ENCODE measurements around the gene FBXW8. TPM values are rescaled to one million over a fixed set of nuclear protein-coding genes. Genes with fewer than 3 reads are reported as not detected.

The FBXW8 gene
- total and polyA plus RNA-seq, 2 donors (not counting 1 experiment from before 2014, with no cell fraction given) = 11.7 to 20.9 TPM

- TF ChIP-seq EZH2 (IDR thresholded peaks at IDR 0.05; ENCODE audit: low read length, missing control alignments) (no peak), CTCF (conservative IDR thresholded peaks at IDR 0.05 in 1 of 2, IDR thresholded peaks at IDR 0.05 in 1 of 2; ENCODE audit: low read depth in 1 of 2, low read length in 2 of 2) (no peak)
- Histone ChIP-seq H3K9me3 (ENCODE audit: control insufficient read depth, insufficient read depth, low read depth, low read length) (no peaks in the 10 kb centered on the region), H2AFZ (ENCODE audit: low read length) (no peak overlapping the region), H3K4me2 (ENCODE audit: extremely low read depth, insufficient read depth, low read length) (no peak overlapping the region), H3K27ac (ENCODE audit: insufficient read depth, low read length) (no peak overlapping the region), H3K9ac (ENCODE audit: insufficient read depth, low read length) (no peak overlapping the region), H3K4me3 (replicated peaks in 1 of 4; ENCODE audit: control extremely low read depth in 1 of 4, insufficient read depth in 1 of 4, low read depth in 3 of 4, low read length in 4 of 4) (no peak overlapping the region), H3K27me3 (ENCODE audit: control insufficient read depth, insufficient read depth, low read length) (no peaks in the 10 kb centered on the region), H3K4me1 (ENCODE audit: control insufficient read depth, extremely low read depth, insufficient read depth, low read length) (no peaks in the 10 kb centered on the region), H3K36me3 (ENCODE audit: control insufficient read depth, insufficient read depth, low read length) (no peaks in the 10 kb centered on the region), H3K79me2 (ENCODE audit: control insufficient read depth, insufficient read depth, low read length) (no peaks in the 10 kb centered on the region), H4K20me1 (ENCODE audit: control insufficient read depth, extremely low read depth, insufficient read depth, low read length) (no peaks in the 10 kb centered on the region)
- DNase-seq (ENCODE audit: low read depth in 2 of 2) = no peak
These were observed 85.3 kb downstream of the FBXW8 start for GRCh38 chr12:116996093-116996492.

- no peak overlapping the region for H3K27ac ChIP-seq (ENCODE audit: insufficient read depth, low read length)
- H4K20me1 ChIP-seq (ENCODE audit: control insufficient read depth, extremely low read depth, insufficient read depth, low read length) = no peaks in the 10 kb centered on the region
- H3K9me3 ChIP-seq (ENCODE audit: control insufficient read depth, insufficient read depth, low read depth, low read length) = no peaks in the 10 kb centered on the region
- no peaks in the 10 kb centered on the region for H3K79me2 ChIP-seq (ENCODE audit: control insufficient read depth, insufficient read depth, low read length)
- H2AFZ ChIP-seq (ENCODE audit: low read length) = no peak overlapping the region
- no peak for TF ChIP-seq CTCF (conservative IDR thresholded peaks at IDR 0.05 in 1 of 2, IDR thresholded peaks at IDR 0.05 in 1 of 2; ENCODE audit: low read depth in 1 of 2, low read length in 2 of 2)
- no peak for TF ChIP-seq EZH2 (IDR thresholded peaks at IDR 0.05; ENCODE audit: low read length, missing control alignments)
- H3K9ac ChIP-seq (ENCODE audit: insufficient read depth, low read length) = no peak overlapping the region
- H3K36me3 ChIP-seq (ENCODE audit: control insufficient read depth, insufficient read depth, low read length) = no peaks in the 10 kb centered on the region
- DNase-seq (ENCODE audit: low read depth in 2 of 2) = peak in 1 of 2 donors; percentile 64
- no peaks in the 10 kb centered on the region for H3K4me1 ChIP-seq (ENCODE audit: control insufficient read depth, extremely low read depth, insufficient read depth, low read length)
- H3K27me3 ChIP-seq (ENCODE audit: control insufficient read depth, insufficient read depth, low read length) = no peaks in the 10 kb centered on the region
- H3K4me3 ChIP-seq (replicated peaks in 1 of 4; ENCODE audit: control extremely low read depth in 1 of 4, insufficient read depth in 1 of 4, low read depth in 3 of 4, low read length in 4 of 4) = no peak overlapping the region
- H3K4me2 ChIP-seq (ENCODE audit: extremely low read depth, insufficient read depth, low read length) = no peak overlapping the region
These were observed 85.9 kb downstream of the FBXW8 start for GRCh38 chr12:116996621-116997020.

GRCh38 chr12:116999066-116999465, 88.3 kb downstream of the FBXW8 start:
- Histone ChIP-seq H3K9me3 (ENCODE audit: control insufficient read depth, insufficient read depth, low read depth, low read length) (no peaks in the 10 kb centered on the region), H3K4me3 (replicated peaks in 1 of 4; ENCODE audit: control extremely low read depth in 1 of 4, insufficient read depth in 1 of 4, low read depth in 3 of 4, low read length in 4 of 4) (no peak overlapping the region), H3K4me2 (ENCODE audit: extremely low read depth, insufficient read depth, low read length) (no peak overlapping the region), H2AFZ (ENCODE audit: low read length) (no peak overlapping the region), H3K27ac (ENCODE audit: insufficient read depth, low read length) (no peak overlapping the region), H3K36me3 (ENCODE audit: control insufficient read depth, insufficient read depth, low read length) (no peaks in the 10 kb centered on the region), H3K27me3 (ENCODE audit: control insufficient read depth, insufficient read depth, low read length) (no peaks in the 10 kb centered on the region), H3K9ac (ENCODE audit: insufficient read depth, low read length) (no peak overlapping the region), H3K4me1 (ENCODE audit: control insufficient read depth, extremely low read depth, insufficient read depth, low read length) (no peaks in the 10 kb centered on the region), H3K79me2 (ENCODE audit: control insufficient read depth, insufficient read depth, low read length) (no peaks in the 10 kb centered on the region), H4K20me1 (ENCODE audit: control insufficient read depth, extremely low read depth, insufficient read depth, low read length) (no peaks in the 10 kb centered on the region)
- no peak for TF ChIP-seq EZH2 (IDR thresholded peaks at IDR 0.05; ENCODE audit: low read length, missing control alignments)
- no peak for TF ChIP-seq CTCF (conservative IDR thresholded peaks at IDR 0.05 in 1 of 2, IDR thresholded peaks at IDR 0.05 in 1 of 2; ENCODE audit: low read depth in 1 of 2, low read length in 2 of 2)
- DNase-seq (ENCODE audit: low read depth in 2 of 2) = no peak
